Left renal cortex interstitium (tissue), 4 donors: Measurements from ENCODE around the gene ADRB2. TPM values are rescaled to one million over a fixed set of nuclear protein-coding genes. Genes with fewer than 3 reads are reported as not detected.

Experiments
- DNase-seq, 4 donors: peaks; one replicate each; pipeline ENCODE4 v3.0.0-alpha.2; 2013; ENCODE audit warnings: low read depth in 4 of 4, low spot score in 2 of 4, missing footprints in 1 of 4
- polyA plus RNA-seq, 4 donors: library from polyadenylated mRNA; unstranded; fragments of 120-200 nt; gene quantifications; one replicate each; pipeline ENCODE4 v1.2.1, GENCODE V29; 2013; ENCODE audit not compliant: insufficient read length in 4 of 4

ADRB2 gene
- polyA plus RNA-seq, 4 donors: 0.09 to 0.37 (median 0.32) TPM

DNA sequence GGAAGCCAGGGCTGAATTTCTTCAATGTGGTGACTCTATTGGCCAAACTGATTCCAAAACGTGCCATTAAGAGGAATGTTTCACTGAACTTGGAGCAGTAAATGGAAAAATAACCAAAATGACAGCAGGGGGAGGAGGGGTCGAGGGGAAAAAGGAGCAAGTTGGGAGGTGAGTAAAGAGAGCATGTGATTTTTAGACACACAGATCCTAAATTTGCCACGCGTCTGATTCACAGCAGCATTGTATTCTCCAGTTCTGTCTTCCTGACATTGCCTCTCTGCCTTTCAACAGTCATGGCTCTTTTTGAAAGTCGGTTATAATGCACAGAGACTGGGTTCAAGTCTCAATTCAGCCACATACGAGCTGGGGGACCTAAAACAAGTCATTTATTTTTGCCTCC is 22.0 kb upstream of the ADRB2 start:
- DNase-seq: no peak

- DNase-seq: no peak
These were observed 20.8 kb upstream of the ADRB2 start for GRCh38 chr5:148805326-148806290.

DNA sequence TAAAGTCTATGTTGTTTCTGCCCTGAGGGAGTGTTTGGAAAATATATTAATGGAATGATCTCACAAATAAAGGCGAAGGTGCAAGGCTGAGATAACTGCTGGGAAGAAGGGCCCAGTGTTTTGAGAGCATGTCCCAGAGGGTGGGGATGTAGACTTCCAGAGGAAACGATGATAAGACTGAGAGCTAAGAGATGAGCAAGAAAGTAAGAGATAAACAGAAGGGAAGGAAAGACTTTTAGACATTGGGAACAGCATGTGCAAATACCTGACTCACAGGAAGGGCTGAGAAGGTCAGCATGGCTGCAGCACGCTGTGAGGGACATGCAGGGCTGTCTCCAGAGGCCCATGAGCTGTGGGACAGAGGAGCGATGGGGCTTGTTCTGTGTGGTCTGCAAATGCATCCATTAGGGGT is 19.9 kb upstream of the ADRB2 start:
- DNase-seq: no peak

GRCh38 chr5:148807851-148808250 is 18.6 kb upstream of the ADRB2 start:
- DNase-seq: no peak

DNA sequence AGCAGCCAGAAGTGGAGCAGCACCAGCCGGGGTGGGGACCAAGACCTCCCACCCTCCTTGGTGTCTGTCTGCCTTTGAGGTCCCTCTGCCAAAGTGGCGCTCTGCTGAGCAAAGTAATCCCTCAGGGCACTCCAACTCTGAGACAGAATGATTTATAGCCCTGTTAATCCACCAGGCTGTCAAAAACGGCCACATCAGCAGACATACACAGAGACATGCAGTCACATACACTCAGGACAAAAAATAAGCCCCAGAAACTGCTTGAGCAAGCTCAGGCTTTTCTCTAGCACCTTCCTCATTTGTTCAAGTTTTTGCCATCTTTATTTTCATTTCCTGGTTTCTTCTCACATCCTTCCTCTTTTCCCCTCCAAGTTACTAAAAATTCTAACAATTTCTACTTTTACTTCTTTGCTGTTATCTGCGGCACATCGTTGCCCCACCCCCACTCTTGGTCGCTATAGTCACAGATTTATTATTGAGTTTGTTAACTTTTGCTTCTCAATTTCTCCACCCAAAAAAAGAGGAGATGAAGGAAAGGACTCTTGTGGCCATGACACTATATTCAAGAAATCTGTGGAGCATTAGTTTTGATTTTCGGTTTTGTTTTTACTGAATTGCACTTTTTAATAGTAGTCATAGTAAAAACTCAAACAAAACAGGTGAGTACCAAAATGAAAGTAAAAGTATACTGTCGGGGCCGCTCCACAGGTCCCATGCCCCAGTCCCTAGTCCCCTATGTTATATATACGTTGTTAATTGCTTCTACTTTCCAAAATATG is 17.4 kb upstream of the ADRB2 start:
- DNase-seq: no peak

- no peak for DNase-seq
These were observed 16.5 kb upstream of the ADRB2 start for GRCh38 chr5:148809781-148810524.

DNA sequence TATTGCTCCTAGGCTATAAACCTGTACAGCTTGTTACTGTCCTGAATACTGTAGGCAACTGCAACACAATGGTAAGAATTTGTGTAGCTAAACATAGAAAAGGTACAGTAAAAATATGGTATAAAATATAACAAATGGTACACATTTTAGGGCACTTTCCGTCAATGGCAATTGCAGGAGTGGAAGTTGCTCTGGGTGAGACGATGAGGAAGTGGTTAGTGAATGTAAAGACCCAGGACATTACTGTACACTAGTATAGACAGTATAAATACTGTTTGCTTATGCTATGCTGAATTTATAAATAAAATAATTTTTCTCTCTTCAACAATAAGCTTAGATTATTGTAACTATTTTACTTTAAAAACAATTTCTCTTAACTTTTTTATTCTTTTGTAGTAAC is 15.6 kb upstream of the ADRB2 start:
- no peak for DNase-seq

DNA sequence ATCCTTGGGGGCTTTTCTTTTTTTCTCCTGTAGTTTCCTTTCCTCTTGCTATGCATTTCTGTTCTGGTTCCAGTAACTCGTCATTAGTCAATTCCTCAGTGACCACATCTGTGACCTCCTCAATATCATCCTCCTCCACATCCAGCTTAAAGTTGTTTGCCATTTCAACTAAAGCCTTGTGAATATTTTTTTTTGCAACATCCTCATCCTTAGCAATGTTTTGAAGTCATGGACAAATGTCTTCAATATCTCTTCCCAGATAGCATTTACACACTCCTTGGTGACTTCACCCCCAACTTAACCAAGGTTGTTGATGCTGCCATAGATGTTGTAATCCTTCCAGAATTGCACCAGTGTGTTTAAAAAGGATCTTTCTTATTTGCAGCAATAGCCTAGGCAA is 14.7 kb upstream of the ADRB2 start:
- no peak for DNase-seq

GRCh38 chr5:148815086-148815485 is 11.3 kb upstream of the ADRB2 start:
- DNase-seq: no peak

DNA sequence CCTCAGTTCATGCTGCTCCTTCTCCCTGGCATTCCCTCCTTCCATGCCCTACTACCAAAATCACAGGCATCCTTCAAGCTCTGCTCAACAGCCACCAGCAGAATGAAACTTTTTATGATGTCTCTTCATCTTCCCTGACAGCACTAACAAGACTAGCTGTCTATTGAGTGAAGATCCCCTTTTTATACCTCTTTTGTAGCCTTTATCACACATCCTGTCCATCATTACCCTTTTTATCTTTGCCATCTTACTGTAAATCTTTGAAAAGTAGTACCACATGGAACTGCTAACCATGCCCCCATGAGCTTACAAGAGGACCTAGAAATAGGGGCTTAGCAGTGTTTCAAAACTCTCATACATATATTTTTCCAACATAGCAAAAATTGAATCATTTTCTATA is 10.8 kb upstream of the ADRB2 start:
- no peak for DNase-seq

DNA sequence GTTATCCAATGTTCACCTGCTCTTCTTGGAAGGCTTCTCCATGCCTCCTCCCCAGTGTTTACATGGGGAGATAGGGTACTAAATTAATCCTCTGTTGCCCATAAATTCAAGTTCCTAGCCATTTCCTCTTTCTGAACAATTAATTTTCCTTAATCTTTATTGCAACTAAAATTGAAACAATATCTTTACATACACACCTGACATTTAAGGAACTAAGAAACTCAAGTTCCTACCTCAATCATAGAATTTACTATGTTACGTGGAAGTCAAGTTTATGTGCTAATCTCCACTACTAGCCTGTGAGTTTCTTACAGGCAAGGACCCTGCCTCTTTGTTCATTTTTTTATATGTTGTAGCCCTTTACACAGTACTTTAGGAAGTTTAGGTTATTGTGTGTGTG is 10.1 kb upstream of the ADRB2 start:
- DNase-seq: no peak

DNA sequence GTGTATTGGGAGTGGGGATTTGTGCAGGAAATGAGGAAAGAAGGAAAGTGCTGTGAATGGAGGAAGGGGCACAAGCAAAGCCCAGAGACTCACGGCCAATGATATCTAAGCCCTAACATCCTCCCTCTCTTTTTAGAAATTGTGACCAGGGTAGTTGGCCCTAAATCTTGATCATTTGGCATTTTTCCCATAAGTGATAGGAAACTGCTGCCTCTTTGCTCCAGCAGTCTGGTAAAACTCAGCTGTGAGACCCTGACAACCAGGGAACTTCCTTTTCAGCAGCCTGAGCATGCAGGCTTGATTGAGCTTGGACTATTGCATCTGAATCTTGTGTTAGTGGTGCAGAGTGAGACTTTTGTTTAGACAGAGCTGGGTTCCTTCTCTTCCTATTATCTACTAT is 9.6 kb upstream of the ADRB2 start:
- DNase-seq: peak in 3 of 4 donors; percentile 33 to 41 (median 36)

GRCh38 chr5:148817606-148818005 is 8.8 kb upstream of the ADRB2 start:
- no peak for DNase-seq

GRCh38 chr5:148820461-148821395 is 5.7 kb upstream of the ADRB2 start:
- no peak for DNase-seq

GRCh38 chr5:148823871-148824270 is 2.5 kb upstream of the ADRB2 start:
- DNase-seq: no peak

GRCh38 chr5:148825716-148826052 is 727 bp upstream of the ADRB2 start:
- DNase-seq: peak in 1 of 4 donors; percentile 23

GRCh38 chr5:148826739-148827070 is 294 bp downstream of the ADRB2 start:
- no peak for DNase-seq

- no peak for DNase-seq
These were observed 1.3 kb downstream of the ADRB2 start for GRCh38 chr5:148827723-148828122.

DNA sequence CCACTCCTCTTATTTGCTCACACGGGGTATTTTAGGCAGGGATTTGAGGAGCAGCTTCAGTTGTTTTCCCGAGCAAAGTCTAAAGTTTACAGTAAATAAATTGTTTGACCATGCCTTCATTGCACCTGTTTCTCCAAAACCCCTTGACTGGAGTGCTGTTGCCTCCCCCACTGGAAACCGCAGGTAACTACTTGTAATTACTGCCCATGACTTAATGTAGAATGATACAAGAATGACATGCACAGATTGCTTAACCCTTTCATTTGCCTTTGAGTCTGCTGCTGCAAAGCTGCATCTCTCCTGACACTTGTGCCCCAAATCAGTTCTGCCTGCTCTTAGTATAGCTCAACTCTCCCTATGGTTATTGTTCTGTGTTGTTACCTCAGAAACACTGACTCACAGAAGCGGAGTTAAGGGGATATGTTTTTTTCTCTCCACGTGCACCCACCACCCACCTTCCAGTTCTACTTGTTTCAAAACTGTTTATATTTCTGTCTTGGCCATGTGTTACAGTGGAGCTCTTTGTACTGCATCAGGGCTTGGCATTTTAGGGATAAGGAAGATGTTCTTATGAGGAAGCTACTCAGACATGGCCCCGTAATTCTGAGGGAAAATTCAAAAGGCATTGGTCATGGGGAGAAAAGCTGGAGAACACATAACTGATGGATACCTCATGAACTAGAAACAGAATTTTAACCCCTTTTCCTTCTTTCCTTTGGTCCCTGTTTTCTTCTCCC is 2.3 kb downstream of the ADRB2 start:
- DNase-seq: no peak

DNA sequence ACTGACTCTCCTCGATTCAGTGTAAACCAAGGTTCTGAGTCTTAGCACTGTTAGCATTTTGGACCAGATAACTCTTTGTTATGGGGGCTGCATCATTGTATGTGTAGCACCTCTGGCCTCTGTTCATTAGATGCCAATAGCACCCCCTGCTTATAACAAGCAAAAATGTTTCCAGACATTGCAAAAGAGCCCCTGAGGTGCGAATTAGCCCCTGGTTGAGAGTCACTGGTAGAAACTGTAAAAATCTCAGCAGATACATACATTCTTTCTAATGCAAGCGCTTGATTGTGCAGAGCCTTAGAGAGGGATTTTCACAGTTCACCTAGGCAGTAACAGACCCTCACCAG is 2.8 kb downstream of the ADRB2 start:
- DNase-seq: no peak
